HG03103 (cell line): ENCODE data around the gene F8.
A peak's percentile ranks its signal among the peaks of the same experiment; 100 is the strongest.
"Not testable (repeated sequence)": the region's sequence is repeated elsewhere in the genome, so short reads cannot be mapped to it uniquely, and the experiment has no call there.

Experiments used
- ATAC-seq: cut with Tn5 transposase; IDR thresholded peaks from one replicate; pipeline ENCODE4 v1.9.1; 2021; ENCODE audit warnings: low read depth; ENCODE audit not compliant: unreplicated experiment

The F8 gene

GRCh38 chrX:154886069-154886788 lies 136.3 kb downstream of the F8 start, which contains the start of gene F8A1:
F8A1 (plus strand) TSS chrX:154886355; CDS start chrX:154886375, 20 bp downstream.
- ATAC-seq: peak; percentile 52

DNA sequence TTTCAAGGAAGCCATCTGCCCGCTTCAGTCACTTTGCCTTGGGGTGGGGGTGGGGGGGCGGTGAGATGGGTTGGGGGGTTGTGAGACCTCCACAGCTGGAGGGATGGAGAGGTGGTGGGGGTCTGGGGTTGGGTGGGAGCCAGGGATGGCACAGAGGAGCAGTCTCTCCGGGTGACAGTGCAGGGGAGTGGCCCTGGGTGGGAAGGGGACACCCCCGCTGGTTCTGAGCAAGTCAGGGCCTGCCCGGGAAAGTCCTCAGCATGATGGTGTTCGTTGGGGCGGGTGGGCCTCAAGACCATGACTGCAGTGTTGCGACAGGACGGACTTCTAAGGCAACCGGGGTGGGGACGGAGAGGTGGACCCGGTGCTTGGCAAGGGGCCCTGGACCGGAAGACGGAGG lies 137.0 kb downstream of the F8 start:
- not testable (repeated sequence) for ATAC-seq

GRCh38 chrX:154885057-154885456 lies 137.5 kb downstream of the F8 start:
- ATAC-seq: not testable (repeated sequence)

- not testable (repeated sequence) for ATAC-seq
Observed at GRCh38 chrX:154884069-154884468, 138.5 kb downstream of the F8 start.

DNA sequence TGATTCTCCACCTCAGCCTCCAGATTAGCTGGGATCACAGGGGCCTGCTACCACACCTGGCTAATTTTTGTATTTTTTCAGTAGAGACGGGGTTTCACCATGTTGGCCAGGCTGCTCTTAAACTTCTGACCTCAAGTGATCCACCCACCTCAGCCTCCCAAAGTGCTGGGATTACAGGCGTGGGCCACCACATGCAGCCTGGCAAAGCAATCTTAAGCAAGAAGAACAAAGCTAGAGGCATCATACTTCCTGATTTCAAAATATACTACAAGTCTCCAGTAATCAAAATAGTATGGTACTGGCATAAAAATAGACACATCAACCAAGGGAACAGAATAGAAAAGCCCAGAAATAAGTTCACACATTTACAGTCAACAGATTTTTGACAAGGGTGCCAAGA lies 149.2 kb downstream of the F8 start:
- no peak for ATAC-seq

DNA sequence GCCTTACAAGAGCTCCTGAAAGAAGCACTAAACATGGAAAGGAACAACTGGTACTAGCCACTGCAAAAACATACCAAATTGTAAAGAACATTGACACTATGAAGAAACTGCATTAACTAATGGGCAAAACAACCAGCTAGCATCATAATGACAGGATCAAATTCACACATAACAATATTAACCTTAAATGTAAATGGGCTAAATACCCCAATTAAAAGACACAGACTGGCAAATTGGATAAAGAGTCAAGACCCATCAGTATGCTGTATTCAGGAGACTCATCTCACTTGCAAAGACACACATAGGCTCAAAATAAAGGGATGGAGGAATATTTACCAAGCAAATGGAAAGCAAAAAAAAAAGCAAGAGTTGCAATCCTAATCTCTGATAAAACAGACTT lies 154.0 kb downstream of the F8 start:
- ATAC-seq: not testable (repeated sequence)

DNA sequence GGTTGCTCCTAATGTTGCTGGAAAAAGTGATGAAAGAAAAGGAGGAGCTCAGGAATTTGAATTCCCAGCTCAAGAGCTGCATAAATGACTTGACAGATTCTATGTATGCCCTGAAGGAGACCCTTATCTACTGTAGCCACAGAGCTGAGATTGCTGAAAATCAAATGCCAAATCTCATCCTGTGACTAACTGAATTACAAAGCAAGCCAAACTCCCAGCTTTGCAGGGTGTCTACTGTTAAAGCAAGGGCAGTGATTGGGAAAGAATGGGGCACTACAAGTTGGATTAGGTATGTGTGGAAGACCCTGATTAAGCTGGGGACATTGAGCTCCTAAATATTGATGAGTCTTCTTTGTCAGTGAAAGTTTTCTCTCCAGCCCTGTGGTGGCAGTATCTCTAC lies 167.3 kb downstream of the F8 start:
- no peak for ATAC-seq

DNA sequence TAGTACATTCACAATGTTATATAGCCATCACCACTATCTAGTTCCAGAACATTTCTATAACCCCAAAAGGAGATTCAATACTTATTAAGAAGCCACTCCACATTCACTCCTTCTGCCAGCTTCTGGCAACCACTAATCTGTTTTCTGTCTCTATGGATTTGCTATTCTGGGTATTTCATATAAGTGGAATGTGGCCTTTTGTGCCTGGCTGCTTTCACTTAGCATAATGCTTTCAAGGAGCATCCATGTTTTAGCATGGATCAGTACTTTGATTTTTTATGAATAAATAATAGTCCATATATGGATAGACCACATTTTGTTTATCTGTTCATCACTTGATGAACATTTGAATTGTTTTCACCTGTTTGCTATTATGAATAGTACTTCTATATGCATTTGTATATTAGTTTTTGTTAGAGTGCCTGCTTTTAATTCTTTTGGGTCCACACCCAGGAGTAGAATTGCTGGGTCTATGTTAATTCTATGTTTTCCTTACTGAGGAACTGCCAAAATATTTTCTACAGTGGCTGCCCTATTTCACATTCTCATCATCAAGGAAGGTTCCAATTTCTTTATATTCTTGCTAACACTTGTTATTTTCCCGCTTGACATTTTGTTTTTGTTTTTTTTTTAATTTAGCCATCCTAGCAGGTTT lies 171.4 kb downstream of the F8 start:
- no peak for ATAC-seq

DNA sequence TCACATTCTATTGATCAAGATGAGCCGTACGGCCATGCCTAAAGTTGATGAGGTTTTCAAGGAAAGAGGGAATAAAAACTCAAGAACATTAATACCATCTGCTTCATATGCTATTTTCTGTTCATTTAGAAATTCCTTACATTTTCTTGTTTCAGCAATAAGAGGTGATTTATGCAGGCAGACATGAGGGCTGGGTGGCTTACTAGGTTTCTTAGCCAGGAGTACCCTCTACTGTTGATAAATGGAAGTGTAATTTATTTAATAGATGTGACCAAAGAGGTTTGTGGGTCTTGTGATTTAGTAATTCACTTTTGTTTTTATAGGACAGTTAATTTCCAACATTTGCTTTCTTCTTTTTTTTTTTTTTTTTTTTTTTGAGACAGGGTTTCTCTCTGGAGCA lies 181.7 kb downstream of the F8 start:
- ATAC-seq: no peak

GRCh38 chrX:154836163-154836562 lies 186.4 kb downstream of the F8 start:
- ATAC-seq: no peak

DNA sequence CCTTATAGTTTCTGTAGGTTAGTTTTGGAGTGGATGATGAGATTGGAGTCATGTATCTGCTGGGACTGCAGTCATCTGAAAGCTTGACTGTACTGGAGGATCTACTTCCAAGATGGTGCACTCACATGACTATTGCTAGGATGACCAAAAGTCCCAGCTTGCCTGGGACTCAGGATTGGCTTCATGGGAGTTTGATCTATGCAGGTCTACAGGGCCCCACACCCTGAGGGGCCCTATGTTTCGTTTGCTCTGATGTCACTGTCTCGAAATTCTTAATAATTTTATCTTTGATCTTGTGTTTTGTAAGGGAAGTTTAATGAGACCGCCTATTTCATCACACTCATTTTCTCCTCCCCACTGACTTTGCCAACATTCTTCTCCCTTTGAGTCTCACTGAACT lies 188.0 kb downstream of the F8 start, which contains the start of gene SMIM9:
SMIM9 (minus strand) TSS at position 101 of the 400 bp plus-strand sequence. CDS start 3,806 bp downstream, outside the sequence.
- no peak for ATAC-seq

- ATAC-seq: no peak
Observed at GRCh38 chrX:154833746-154834274, 188.7 kb downstream of the F8 start.

DNA sequence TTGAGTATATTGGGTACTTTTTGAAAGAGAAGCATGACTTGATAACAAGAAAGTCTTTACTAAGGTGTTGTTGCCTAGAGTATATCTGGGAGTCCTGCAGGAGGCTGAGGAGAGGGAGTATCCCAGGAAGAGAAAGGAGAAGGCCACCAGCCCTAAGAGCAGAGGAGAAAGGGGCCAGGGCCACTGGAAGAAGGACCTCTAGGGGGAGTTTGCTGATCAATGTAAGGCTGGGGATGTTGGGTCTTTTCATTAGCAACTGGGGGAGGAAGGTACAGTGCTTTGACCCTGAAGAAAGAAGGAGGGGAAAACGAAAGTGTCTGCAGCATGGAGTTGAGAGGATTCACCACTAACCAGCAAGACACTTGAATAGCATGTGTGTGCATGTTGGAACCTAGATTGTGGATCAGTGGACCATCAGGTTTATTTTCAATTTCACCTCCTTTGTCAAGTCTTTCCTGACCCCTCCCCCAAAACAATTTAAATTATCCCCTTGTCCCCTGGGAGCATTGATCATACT lies 192.5 kb downstream of the F8 start:
- ATAC-seq: no peak

GRCh38 chrX:154829134-154829533 lies 193.4 kb downstream of the F8 start:
- ATAC-seq: no peak

GRCh38 chrX:154828016-154828408 lies 194.5 kb downstream of the F8 start:
- no peak for ATAC-seq

DNA sequence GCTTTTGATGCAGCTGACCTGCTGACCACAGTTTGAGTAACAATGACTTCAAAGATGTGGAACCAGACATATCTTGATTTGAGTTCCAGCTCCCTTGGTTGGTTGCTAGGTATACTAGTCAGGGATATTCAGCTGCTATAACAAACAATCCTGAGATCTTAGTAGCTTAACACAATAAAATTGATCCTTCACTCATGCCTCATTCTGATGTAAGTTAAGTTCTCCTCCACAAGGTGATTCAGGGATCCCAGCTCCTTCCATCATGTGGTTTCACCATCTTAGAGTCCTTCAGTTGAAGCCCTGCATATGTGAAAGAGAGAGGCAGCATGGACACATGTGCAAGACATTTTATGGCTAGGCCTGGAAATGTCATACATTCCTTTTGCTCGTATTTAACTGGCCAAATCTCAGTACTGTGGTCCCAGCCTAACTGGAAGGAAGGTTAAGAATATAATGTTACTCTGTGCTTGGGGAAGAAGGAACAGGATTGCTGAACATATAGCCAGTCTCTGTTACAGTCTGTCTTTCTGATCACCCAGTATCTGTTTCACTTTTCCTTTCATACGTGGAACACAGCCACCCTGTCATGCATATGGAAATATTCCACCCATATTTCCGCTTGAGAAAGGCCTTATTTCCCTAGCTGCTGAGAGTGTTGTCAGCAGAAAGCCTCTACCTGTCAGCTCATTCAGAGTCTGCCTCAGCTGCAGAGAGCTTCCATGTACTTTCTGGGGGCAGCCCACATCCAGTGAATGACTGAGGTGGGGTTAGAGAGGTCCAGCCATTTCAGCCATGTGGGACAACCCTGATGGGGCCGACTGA lies 195.1 kb downstream of the F8 start:
- ATAC-seq: no peak

- not testable (repeated sequence) for ATAC-seq
Observed at GRCh38 chrX:154825586-154825985, 196.9 kb downstream of the F8 start.

- no peak for ATAC-seq
Observed at GRCh38 chrX:154824638-154825037, 197.9 kb downstream of the F8 start.

DNA sequence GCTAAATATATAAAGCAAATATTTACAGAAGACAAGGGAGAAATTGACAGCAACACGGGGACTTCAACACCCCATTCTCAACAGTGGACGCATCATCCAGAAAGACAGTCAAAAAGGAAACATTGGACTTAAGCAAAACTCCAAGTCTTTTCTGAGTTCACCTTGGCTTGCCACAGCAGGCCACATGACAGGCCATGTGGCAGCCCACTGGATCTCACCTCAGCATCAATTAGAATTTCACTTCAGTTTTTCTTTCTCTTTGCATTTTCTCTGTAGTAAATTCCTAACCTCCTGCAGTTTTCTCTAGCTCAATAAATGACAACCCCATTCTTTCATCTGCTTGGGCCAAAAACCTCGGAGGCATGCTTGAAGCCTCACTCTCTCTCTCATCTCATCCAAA lies 200.5 kb downstream of the F8 start:
- ATAC-seq: no peak

DNA sequence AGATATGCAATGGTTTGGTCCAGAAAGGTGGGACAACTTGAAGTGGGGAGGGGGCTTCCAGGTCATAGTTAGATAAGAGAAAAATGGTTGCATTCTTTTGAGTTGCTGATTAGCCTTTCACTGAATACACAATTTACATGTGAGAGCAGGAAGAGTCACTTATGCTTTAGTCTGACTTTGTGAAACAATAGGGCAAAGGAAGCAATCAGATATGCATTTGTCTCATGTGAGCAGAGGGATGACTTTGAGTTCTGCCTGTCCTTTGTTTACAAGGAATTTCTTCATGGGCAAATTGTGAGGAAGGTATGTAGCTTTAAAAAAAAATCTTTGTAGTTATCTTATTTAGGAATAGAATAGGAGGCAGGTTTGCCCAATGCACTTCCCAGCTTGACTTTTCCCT lies 201.0 kb downstream of the F8 start:
- ATAC-seq: no peak
